HepG2 (cell line): Measurements from ENCODE around the gene HDDC3. TPM values are rescaled to one million over a fixed set of nuclear protein-coding genes. Genes with fewer than 3 reads are reported as not detected.

Experiments
- CREB1 ChIP-seq, 2 experiments: fragments of 450-650 bp in 1 of 2; IDR thresholded peaks; 2 replicates each; pipeline ENCODE4 v1.6.1; 2016 to 2017; ENCODE audit warnings: control low read depth in 1 of 2, mild to moderate bottlenecking in 1 of 2, missing compliant biosample characterization in 1 of 2, missing genetic modification characterization in 1 of 2
- KDM6A ChIP-seq: IDR thresholded peaks from 2 replicates; pipeline ENCODE4 v1.6.1; 2016; ENCODE audit warnings: low read depth
- NPAS2 ChIP-seq: sonication (generic); formaldehyde crosslinking; IDR thresholded peaks from 2 replicates; pipeline ENCODE4 v1.8.0; 2022; ENCODE audit warnings: mild to moderate bottlenecking, missing genetic modification reagents, borderline replicate concordance
- RFX3 ChIP-seq: IDR thresholded peaks from 2 replicates; pipeline ENCODE4 v1.6.1; 2016; ENCODE audit warnings: missing biosample characterization, missing genetic modification reagents
- ZC3H13 ChIP-seq: sonication (generic); formaldehyde crosslinking; IDR thresholded peaks from 2 replicates; pipeline ENCODE4 v1.8.1; 2023; ENCODE audit warnings: mild to moderate bottlenecking, missing genetic modification reagents, moderate library complexity
- ZKSCAN8 ChIP-seq: IDR thresholded peaks from 2 replicates; pipeline ENCODE4 v1.6.1; 2016; ENCODE audit warnings: borderline replicate concordance, missing genetic modification reagents, missing compliant biosample characterization
- ZNF746 ChIP-seq: sonication (generic); formaldehyde crosslinking; IDR thresholded peaks from 2 replicates; pipeline ENCODE4 v1.8.0; 2022; ENCODE audit warnings: mild to moderate bottlenecking, missing genetic modification reagents
- ZNF83 ChIP-seq: sonication (generic); formaldehyde crosslinking; IDR thresholded peaks from 2 replicates; pipeline ENCODE4 v1.4.0; 2020; ENCODE audit warnings: missing genetic modification reagents, mild to moderate bottlenecking, borderline replicate concordance
- polyA plus RNA-seq, 8 experiments: library from polyadenylated mRNA; depleted of rRNA in 3 of 8; stranded (reverse) in 7 of 8; unstranded in 1 of 8; fragments of >200 nt; fragmentation: Illumina TruSeq in 4 of 8; extraction: Trizol in 4 of 8; gene quantifications; 2 replicates each; pipeline versions ENCODE4 v1.2.1 to v1.2.3, GENCODE V29; 2011 to 2016; ENCODE audit warnings: low read depth in 4 of 8, missing spikeins in 1 of 8, mixed read lengths in 1 of 8; ENCODE audit not compliant: insufficient read depth in 1 of 8
- total RNA-seq, 5 experiments: library from RNA; depleted of rRNA; stranded (reverse); fragments of >200 nt; fragmentation: Illumina TruSeq; extraction: Trizol; gene quantifications; 2 replicates each; pipeline ENCODE4 v1.2.3, GENCODE V29; 2016; ENCODE audit warnings: low read depth in 1 of 5
- TF ChIP-seq, protein P1 (sequence below): sonication (generic); formaldehyde crosslinking; IDR thresholded peaks from 2 replicates; pipeline ENCODE4 v1.4.0; 2020; ENCODE audit warnings: mild to moderate bottlenecking, missing genetic modification reagents
- TF ChIP-seq, protein P2 (sequence below): sonication (generic); formaldehyde crosslinking; IDR thresholded peaks from 2 replicates; pipeline ENCODE4 v1.4.0; 2020; ENCODE audit warnings: missing genetic modification reagents
- TF ChIP-seq, protein P3 (sequence below): sonication (generic); formaldehyde crosslinking; IDR thresholded peaks from 2 replicates; pipeline ENCODE4 v1.8.0; 2022; ENCODE audit warnings: mild to moderate bottlenecking, missing genetic modification reagents, moderate library complexity

Gene HDDC3
- total and polyA plus RNA-seq, 2 of the 13 experiments (the other 11 are each of a cell fraction or from before 2014, with no cell fraction given): 18.7 to 28.3 TPM

DNA sequence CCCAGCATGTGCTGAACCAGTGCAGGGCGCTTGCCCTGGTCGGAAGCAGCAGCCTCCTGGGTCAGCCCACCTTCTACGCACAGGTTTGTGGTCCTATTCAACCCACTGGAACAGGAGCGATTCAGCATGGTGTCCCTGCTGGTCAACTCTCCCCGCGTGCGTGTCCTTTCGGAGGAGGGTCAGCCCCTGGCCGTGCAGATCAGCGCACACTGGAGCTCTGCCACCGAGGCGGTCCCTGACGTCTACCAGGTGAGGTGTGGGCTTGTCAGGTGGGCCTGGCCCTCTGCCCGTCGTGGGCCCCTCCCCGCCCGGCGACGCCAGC, 21.1 kb downstream of the HDDC3 start (continued):
- TF ChIP-seq NPAS2 (CRISPR knock-in tag) (no peak), RFX3 (CRISPR knock-in tag) (no peak), KDM6A (no peak), ZC3H13 (CRISPR knock-in tag) (no peak), CREB1 (IDR thresholded peaks at IDR 0.05) (no peak), CREB1 (CRISPR knock-in tag; IDR thresholded peaks at IDR 0.05) (no peak), ZNF746 (no peak), ZNF83 (CRISPR knock-in tag) (no peak), ZKSCAN8 (CRISPR knock-in tag) (no peak)
- TF ChIP-seq, protein P1, sequence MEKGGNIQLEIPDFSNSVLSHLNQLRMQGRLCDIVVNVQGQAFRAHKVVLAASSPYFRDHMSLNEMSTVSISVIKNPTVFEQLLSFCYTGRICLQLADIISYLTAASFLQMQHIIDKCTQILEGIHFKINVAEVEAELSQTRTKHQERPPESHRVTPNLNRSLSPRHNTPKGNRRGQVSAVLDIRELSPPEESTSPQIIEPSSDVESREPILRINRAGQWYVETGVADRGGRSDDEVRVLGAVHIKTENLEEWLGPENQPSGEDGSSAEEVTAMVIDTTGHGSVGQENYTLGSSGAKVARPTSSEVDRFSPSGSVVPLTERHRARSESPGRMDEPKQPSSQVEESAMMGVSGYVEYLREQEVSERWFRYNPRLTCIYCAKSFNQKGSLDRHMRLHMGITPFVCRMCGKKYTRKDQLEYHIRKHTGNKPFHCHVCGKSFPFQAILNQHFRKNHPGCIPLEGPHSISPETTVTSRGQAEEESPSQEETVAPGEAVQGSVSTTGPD (CRISPR knock-in tag): no peak
- TF ChIP-seq, protein P2, sequence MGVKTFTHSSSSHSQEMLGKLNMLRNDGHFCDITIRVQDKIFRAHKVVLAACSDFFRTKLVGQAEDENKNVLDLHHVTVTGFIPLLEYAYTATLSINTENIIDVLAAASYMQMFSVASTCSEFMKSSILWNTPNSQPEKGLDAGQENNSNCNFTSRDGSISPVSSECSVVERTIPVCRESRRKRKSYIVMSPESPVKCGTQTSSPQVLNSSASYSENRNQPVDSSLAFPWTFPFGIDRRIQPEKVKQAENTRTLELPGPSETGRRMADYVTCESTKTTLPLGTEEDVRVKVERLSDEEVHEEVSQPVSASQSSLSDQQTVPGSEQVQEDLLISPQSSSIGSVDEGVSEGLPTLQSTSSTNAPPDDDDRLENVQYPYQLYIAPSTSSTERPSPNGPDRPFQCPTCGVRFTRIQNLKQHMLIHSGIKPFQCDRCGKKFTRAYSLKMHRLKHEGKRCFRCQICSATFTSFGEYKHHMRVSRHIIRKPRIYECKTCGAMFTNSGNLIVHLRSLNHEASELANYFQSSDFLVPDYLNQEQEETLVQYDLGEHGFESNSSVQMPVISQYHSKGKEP (CRISPR knock-in tag): no peak
- TF ChIP-seq, protein P3, sequence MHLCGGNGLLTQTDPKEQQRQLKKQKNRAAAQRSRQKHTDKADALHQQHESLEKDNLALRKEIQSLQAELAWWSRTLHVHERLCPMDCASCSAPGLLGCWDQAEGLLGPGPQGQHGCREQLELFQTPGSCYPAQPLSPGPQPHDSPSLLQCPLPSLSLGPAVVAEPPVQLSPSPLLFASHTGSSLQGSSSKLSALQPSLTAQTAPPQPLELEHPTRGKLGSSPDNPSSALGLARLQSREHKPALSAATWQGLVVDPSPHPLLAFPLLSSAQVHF (CRISPR knock-in tag): no peak
- TF ChIP-seq, all 625 proteins: peak for 0
